Hepatocyte (in vitro differentiated cells): ENCODE results near the gene ARL15. TPM values are rescaled to one million over a fixed set of nuclear protein-coding genes. Genes with fewer than 3 reads are reported as not detected.

Source experiments
- DNase-seq: peaks from one replicate; pipeline ENCODE4 v3.0.0-alpha.2; 2016; ENCODE audit warnings: low spot score
- H2AFZ ChIP-seq: fragments of 200-600 bp; sonication (generic); 2 replicates; pipeline ENCODE4 v1.6.0; 2016; ENCODE audit warnings: antibody characterized with exemption, mild to moderate bottlenecking
- H3K27ac ChIP-seq: fragments of 200-600 bp; sonication (generic); 2 replicates; pipeline ENCODE4 v1.5.1; 2016; ENCODE audit warnings: mild to moderate bottlenecking
- H3K27me3 ChIP-seq: fragments of 200-600 bp; sonication (generic); 2 replicates; pipeline ENCODE4 v1.6.1; 2016
- H3K36me3 ChIP-seq: fragments of 200-600 bp; sonication (generic); replicated peaks from 2 replicates; pipeline ENCODE4 v1.5.1; 2016; ENCODE audit warnings: low read depth; ENCODE audit not compliant: insufficient read depth
- H3K4me1 ChIP-seq: fragments of 200-600 bp; sonication (generic); 2 replicates; pipeline ENCODE4 v1.5.1; 2016; ENCODE audit warnings: mild to moderate bottlenecking, moderate library complexity; ENCODE audit not compliant: insufficient read depth
- H3K4me2 ChIP-seq: fragments of 200-600 bp; sonication (generic); 2 replicates; pipeline ENCODE4 v1.6.0; 2016
- H3K4me3 ChIP-seq: fragments of 200-600 bp; sonication (generic); 2 replicates; pipeline ENCODE4 v1.5.1; 2016; ENCODE audit warnings: mild to moderate bottlenecking
- H3K79me2 ChIP-seq: fragments of 200-600 bp; sonication (generic); 2 replicates; pipeline ENCODE4 v1.6.0; 2017; ENCODE audit warnings: mild to moderate bottlenecking
- H3K9me2 ChIP-seq: fragments of 200-600 bp; sonication (generic); replicated peaks from 2 replicates; pipeline ENCODE4 v1.6.0; 2017; ENCODE audit warnings: mild to moderate bottlenecking; ENCODE audit not compliant: insufficient read depth
- H3K9me3 ChIP-seq: fragments of 200-600 bp; sonication (generic); 2 replicates; pipeline ENCODE4 v1.5.1; 2016; ENCODE audit warnings: low read depth, mild to moderate bottlenecking
- H4K20me1 ChIP-seq: fragments of 200-600 bp; sonication (generic); 2 replicates; pipeline ENCODE4 v1.6.0; 2016; ENCODE audit warnings: mild to moderate bottlenecking; ENCODE audit not compliant: insufficient read depth, poor library complexity, severe bottlenecking
- EZH2 ChIP-seq: fragments of 200-600 bp; sonication (generic); IDR thresholded peaks from 2 replicates; pipeline ENCODE4 v1.6.1; 2016; ENCODE audit warnings: antibody characterized with exemption, mild to moderate bottlenecking, borderline replicate concordance
- EZH2phosphoT487 ChIP-seq: fragments of 200-600 bp; sonication (generic); IDR thresholded peaks from one replicate; pipeline ENCODE4 v1.6.1; 2018; ENCODE audit warnings: antibody characterized with exemption, mild to moderate bottlenecking, low read depth, moderate library complexity; ENCODE audit not compliant: unreplicated experiment, severe bottlenecking
- WGBS: methylation state at CpG from one replicate; pipeline ENCODE4 v1.1.6; 2016; ENCODE audit warnings: low lambda C conversion rate; ENCODE audit errors: missing lambda C conversion rate; 5-methylcytosine and 5-hydroxymethylcytosine counted together
- polyA plus RNA-seq: library from polyadenylated mRNA; unstranded; fragments of >200 nt; fragmentation: Nextera tagmentation; extraction: Ambion mirVana; gene quantifications from 2 replicates; pipeline ENCODE4 v1.2.1, GENCODE V29; 2016
- total RNA-seq: library from RNA; depleted of rRNA; stranded (reverse); fragments of >200 nt; gene quantifications from 2 replicates; pipeline ENCODE4 v1.2.3, GENCODE V29; 2014
- TF ChIP-seq, protein P1 (sequence below): fragments of 200-600 bp; sonication (generic); IDR thresholded peaks from 2 replicates; pipeline ENCODE4 v1.5.1; 2016; ENCODE audit warnings: antibody characterized with exemption, mild to moderate bottlenecking; ENCODE audit not compliant: poor library complexity

Gene ARL15
- total and polyA plus RNA-seq, 2 experiments from 2014 or later = 13.3 to 66.3 TPM

DNA sequence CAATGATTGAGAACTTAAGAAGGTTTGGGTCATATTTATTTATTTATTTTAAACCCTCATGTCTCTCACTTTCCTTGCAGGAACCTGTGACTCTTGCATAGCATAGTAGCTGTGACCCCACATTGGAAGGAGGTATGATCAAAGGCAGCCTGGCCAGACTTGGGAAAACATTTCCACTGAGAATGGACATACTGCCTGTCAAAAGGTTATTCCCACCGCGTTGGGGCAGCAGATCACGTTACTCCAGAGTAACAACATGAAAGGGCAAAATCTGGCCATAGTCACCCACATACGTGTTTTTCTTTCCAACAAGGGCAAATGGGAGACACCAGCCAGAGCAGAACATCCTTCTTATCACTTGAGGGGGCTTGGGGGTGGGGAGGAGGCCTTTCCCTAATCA lies 95.7 kb downstream of the ARL15 start:
- peaks cover 2% of the 10 kb centered on the region for H4K20me1 ChIP-seq
- TF ChIP-seq, protein P1, sequence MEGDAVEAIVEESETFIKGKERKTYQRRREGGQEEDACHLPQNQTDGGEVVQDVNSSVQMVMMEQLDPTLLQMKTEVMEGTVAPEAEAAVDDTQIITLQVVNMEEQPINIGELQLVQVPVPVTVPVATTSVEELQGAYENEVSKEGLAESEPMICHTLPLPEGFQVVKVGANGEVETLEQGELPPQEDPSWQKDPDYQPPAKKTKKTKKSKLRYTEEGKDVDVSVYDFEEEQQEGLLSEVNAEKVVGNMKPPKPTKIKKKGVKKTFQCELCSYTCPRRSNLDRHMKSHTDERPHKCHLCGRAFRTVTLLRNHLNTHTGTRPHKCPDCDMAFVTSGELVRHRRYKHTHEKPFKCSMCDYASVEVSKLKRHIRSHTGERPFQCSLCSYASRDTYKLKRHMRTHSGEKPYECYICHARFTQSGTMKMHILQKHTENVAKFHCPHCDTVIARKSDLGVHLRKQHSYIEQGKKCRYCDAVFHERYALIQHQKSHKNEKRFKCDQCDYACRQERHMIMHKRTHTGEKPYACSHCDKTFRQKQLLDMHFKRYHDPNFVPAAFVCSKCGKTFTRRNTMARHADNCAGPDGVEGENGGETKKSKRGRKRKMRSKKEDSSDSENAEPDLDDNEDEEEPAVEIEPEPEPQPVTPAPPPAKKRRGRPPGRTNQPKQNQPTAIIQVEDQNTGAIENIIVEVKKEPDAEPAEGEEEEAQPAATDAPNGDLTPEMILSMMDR = no peak
- TF ChIP-seq EZH2 (no peak), EZH2phosphoT487 (no peak)
- H3K79me2 ChIP-seq = peaks cover 40% of the 10 kb centered on the region
- H3K4me3 ChIP-seq = no peak overlapping the region
- no peak for DNase-seq
- H3K4me2 ChIP-seq = no peak overlapping the region
- no peaks in the 10 kb centered on the region for H3K4me1 ChIP-seq
- no peak overlapping the region for H3K27ac ChIP-seq
- H3K36me3 ChIP-seq = no peaks in the 10 kb centered on the region
- H2AFZ ChIP-seq = no peak overlapping the region
- 73% methylated on average over 4 of the region's 4 CpGs for WGBS
- H3K9me2 ChIP-seq = no peaks in the 10 kb centered on the region
- H3K27me3 ChIP-seq = no peaks in the 10 kb centered on the region
- no peaks in the 10 kb centered on the region for H3K9me3 ChIP-seq

DNA sequence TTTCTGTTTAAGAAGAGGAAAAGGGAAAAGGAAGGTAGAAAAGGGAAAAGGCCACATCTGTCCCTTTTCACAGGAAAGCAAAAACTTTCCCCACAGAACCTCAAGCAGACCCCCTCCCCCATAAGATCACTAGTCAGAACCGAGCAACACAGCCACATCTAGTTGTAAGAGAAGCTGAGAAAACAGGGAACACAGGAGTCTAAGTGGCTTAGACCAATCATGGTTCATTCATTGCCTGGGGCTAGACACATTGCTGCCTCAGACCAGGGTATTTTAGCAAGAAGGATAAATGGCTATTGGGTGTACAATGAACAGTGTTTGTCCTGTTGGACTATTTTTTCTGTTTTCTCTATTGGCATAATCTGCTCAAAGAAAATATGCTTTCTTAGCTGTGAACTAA lies 98.0 kb downstream of the ARL15 start:
- Histone ChIP-seq H4K20me1 (peaks cover 2% of the 10 kb centered on the region), H2AFZ (no peak overlapping the region), H3K27me3 (no peaks in the 10 kb centered on the region), H3K9me3 (no peaks in the 10 kb centered on the region), H3K27ac (no peak overlapping the region), H3K36me3 (no peaks in the 10 kb centered on the region), H3K4me2 (no peak overlapping the region), H3K9me2 (no peaks in the 10 kb centered on the region), H3K4me3 (no peak overlapping the region), H3K79me2 (peaks cover 51% of the 10 kb centered on the region), H3K4me1 (no peaks in the 10 kb centered on the region)
- TF ChIP-seq EZH2 (no peak), EZH2phosphoT487 (no peak)
- TF ChIP-seq, protein P1 = no peak
- DNase-seq = no peak
- 73% methylated on average over 1 of the region's 1 CpG for WGBS

DNA sequence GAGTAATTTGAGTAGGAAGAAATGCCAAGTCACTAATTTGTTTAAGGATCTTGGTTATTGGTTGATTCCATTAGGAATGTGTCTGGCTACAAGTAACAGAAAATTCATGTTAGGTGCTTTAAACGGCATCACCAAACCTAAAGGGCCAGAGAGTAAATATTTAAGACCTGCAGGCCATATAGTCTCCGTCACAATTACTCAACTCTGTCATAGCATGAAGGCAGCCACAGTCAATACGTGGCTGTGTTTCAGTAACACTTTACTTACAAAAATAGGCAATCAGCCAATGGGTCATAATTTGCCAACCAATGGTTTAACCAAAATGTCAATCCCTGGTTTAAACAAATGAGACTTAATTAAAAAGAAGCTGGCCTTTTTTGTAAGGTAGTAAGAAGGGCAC lies 98.5 kb downstream of the ARL15 start:
- H3K4me3 ChIP-seq = no peak overlapping the region
- DNase-seq = no peak
- H3K27me3 ChIP-seq = no peaks in the 10 kb centered on the region
- H3K4me1 ChIP-seq = no peaks in the 10 kb centered on the region
- 79% methylated on average over 3 of the region's 3 CpGs for WGBS
- peaks cover 2% of the 10 kb centered on the region for H4K20me1 ChIP-seq
- no peak overlapping the region for H3K27ac ChIP-seq
- peaks cover 55% of the 10 kb centered on the region for H3K79me2 ChIP-seq
- no peaks in the 10 kb centered on the region for H3K9me3 ChIP-seq
- no peak overlapping the region for H3K4me2 ChIP-seq
- H2AFZ ChIP-seq = no peak overlapping the region
- no peaks in the 10 kb centered on the region for H3K9me2 ChIP-seq
- TF ChIP-seq, protein P1 = no peak
- TF ChIP-seq EZH2phosphoT487 (no peak), EZH2 (no peak)
- no peaks in the 10 kb centered on the region for H3K36me3 ChIP-seq

DNA sequence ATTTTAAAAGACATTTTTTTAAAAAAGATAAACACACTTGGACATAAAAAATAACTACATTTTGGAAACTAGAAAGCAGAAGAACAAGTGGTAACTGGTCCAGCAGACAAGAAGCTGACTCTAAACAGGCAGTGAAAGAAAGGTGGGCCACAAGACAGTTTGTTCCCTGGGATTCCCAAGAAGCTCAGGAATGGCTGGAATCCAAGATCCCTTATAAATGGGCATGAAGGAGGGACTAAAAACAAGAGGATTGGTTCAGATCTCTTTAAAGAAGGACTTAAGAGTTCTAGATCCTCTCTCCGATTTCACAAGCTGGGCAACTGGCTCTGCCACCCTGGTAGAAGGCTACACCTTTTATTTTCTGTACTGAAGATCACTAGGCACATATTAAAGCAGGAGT lies 102.8 kb downstream of the ARL15 start:
- Histone ChIP-seq H3K36me3 (no peaks in the 10 kb centered on the region), H3K79me2 (peaks cover 58% of the 10 kb centered on the region), H3K4me2 (no peak overlapping the region), H3K9me2 (no peaks in the 10 kb centered on the region), H3K4me3 (no peak overlapping the region), H3K27ac (no peak overlapping the region), H3K9me3 (no peaks in the 10 kb centered on the region), H3K27me3 (no peaks in the 10 kb centered on the region), H2AFZ (no peak overlapping the region), H4K20me1 (peaks cover 7% of the 10 kb centered on the region), H3K4me1 (no peaks in the 10 kb centered on the region)
- WGBS = 93% methylated on average over 1 of the region's 1 CpG
- no peak for DNase-seq
- no peak for TF ChIP-seq EZH2
- TF ChIP-seq, protein P1 = no peak
- TF ChIP-seq EZH2phosphoT487 = no peak
